Endometrium (tissue), 2 donors: ENCODE results near the gene GABRG3.

Experiments
- FAIRE-seq: peaks from 2 replicates; lab custom pipeline; 2012; peaks lifted over from hg19 to GRCh38; lab: Jason Lieb, UNC
- donor health status: control.
- donor health status: control.

The GABRG3 gene

DNA sequence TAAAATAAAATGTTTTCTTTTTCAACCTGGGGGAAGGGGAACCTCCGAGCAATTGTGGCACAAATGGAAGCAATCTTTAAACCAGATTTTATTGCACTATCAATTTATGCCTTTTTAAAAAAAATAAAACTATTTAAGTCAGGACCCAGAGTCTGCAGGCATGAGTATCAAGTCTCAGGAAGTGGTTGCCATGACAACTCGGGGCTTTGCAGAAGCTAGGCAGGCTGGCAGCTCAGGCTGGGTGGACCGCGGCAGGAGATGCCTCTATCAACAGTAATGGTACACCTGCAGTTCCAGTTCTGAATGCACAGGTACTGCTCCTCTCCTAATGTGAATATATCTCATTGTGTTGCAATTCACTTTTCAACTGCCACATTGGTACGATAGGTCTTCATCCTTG lies 447.7 kb downstream of the GABRG3 start:
- FAIRE-seq, result no peak

DNA sequence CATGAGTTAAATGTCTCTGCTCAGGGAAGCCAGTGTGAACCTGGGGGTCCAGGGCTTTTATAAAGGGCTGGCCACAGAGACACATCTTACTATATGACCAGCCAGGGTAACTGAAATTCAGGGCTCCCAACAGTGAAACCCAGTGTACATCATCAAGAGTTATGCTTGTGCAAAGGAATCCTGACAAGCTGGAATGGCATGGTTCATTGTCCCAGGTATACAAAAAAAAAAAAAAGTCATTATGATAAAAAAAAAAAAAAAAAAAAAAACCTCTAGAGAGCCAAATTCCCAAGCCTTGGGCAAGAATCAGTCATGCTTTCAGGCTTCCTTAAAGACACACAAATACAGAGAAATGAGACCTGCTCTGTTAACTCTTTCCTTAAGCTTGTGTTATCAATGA lies 452.0 kb downstream of the GABRG3 start:
- no peak for FAIRE-seq

DNA sequence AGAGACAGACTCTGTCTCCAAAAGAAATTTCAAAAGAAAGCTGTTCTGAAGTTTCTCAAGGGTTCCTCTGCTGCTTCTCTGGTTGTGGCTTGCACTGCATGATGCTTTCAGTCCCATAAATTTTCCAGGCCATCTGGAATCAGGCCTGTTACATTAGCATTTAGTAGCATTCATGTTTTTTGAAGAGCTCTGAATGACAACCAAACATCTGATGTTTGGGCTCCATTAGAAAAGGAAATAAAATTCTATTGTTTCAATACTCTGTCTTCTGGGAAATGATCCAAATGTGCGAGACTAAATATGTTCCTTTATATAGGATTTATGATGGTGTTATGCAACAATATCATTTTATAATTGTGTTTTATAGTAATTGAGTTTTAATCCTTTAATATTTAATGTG lies 455.8 kb downstream of the GABRG3 start:
- FAIRE-seq, result no peak

DNA sequence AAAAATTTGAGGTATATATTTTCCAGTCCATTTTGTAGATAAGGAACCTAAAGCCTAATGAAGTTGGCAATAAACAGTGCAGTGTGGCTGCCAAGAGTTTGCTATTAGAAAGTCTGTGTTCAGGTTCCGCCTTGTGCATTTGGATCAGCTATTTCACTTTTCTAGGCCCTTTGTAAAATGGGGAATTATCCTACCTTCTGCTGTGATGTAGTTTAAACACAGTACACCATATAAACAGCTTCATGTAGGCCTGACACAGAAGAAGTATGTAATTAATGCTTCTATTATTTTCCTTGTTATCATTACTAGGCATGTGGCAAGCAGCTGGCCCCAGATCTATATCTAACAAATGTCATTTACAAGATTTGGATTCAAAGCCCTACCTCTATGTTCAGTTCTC lies 456.3 kb downstream of the GABRG3 start:
- no peak for FAIRE-seq

DNA sequence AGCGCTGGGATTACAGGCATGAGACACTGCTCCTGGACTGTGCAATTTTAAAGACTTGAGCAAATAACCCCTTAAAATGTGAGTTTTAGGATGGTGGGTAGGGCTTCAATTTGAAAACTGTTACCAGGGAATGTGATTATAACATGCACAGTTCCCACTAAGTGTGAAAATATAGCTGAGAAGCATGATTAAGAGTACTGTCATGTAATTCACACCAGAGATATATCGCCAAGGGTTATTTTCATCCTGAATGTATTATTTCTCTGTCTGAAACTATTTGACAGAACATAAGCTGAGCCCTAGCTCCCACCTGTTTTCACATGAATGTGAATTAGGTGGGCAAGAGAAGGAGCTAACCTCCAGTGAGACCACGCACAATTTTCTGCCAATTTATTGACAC lies 457.2 kb downstream of the GABRG3 start:
- no peak for FAIRE-seq

DNA sequence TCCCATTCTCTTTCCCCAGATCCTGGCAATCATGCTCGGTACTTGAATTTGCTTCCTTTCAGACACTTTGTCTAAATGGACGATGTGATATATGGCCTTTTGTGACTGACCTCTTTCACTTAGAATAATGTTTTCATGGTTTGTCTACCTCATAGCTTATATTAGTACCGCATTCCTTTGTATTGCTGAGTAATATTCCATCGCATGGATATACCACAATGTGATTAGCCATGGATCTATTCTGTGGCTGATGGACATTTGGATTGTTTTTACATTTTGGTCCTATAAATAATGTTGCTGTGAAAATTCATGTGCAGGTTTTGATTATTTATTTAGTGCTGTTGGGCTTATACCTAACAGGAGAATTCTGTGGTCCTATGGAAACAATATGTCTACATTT lies 458.6 kb downstream of the GABRG3 start:
- FAIRE-seq, result no peak

DNA sequence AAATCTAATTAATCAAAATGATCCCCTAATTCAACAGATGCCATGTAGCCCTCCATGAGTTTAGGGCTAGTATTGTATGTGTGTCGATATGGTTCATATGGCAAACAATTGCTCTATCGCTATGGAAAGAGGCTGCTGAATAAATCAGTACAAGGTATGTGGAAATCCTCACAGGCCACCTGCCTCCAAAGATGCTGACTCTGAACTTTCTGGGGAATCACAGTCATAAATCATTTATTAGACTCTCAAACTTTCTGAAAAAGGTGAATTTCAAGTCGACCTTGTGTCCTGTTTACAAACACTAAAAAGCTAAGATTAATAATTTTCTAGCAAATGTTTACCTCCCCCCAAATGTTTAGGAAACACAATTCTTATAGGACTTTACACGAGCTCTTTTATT lies 462.6 kb downstream of the GABRG3 start:
- no peak for FAIRE-seq

DNA sequence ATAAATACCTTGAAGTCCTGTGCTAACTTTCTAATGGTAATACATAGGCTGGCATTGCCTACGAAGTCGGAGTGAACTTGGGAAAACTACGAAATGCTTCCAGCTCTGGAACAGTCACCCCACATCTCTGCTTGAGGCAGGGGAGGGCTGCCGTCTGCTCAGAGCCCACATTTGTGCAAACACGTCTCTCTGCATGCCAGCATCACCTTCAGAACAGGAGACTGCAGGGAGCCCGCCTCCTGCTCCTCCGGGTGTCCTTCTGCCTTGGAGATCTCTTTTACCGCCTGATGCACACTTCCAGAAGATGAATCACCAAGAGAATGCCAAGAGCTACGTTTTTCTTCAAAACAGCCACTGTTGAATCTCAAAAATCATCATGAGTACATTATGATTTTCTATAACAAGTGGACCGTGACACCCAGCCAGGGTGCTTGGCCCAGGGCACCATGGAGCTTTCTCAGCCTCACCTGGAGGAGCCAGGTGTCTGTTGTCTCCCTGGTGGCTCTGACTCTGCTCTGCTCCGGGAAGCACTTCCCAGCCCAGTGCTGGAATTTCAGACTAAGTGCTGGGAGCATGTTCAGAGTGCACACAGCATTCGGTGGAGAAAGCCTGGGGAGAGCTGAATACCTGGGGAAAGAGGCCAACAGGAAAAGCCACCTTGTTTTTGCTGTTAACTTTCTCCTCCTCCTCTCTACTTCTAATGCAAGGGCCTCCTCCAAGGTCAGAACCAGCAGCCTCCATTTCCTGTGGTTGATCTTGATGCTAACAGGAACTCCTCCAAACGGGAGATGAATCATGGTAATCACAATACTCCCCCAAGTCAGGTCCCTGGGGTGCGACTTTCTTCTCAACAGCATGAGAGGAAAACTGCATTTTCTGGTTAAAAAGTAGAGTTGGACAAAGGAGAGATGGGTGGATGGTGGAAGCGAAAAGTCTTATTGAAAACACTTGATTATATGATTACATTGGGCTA lies 467.7 kb downstream of the GABRG3 start:
- no peak for FAIRE-seq

DNA sequence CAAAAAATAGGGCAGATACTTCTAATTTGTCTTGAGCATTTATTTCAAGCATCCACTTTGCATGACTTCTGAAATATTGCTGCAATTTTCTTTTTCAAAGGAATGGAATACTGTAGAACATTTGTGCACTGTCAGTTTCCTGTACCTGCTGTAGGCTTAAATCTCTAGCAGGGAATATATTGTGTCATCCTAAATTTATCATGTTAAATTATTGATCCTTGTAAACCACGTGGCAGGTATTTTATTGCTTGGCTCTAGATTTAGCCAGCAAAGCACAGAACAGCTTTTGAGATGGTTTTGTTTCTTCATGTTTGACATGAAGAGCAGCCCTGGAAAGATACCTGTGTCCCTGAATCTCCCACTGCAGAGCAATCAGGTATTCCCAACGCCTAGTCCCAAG lies 470.1 kb downstream of the GABRG3 start:
- FAIRE-seq, result no peak

DNA sequence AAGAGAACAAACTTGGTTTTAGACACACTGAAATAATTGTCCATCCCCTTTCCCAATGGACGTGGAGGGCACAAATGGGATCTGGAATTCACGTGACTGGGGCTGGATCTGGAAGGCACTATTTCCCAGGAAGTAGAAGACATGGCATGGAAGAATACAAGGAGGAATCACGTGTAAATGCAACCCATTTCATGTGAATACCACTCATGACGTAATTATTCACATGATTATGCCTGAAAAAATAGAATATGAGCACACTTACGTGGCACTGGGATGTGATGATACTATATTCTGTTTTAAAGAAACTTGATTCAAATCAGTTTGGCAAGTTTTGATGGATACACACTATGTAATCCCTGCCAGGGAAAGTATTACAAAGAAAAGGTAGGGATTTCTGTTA lies 477.3 kb downstream of the GABRG3 start:
- no peak for FAIRE-seq

DNA sequence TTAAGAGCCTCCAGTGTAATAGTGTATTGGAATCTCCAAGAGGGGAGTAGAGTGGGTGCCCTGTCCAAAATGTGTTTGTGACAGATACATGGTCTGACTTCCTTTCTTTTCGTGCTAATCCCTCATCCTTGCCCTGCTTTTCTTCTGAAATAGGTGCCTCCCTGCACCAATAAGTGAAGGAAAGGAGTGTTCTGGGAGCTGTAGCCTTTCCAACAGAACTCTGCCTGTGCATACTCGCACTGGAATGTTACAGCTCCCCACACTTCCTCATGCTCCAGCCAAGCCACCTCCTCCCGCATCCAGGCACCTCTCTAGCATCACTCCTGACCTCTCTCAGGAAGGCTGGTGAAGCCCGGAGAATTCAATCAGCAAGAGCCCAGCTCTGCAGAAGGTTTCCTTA lies 478.0 kb downstream of the GABRG3 start:
- FAIRE-seq, result no peak

DNA sequence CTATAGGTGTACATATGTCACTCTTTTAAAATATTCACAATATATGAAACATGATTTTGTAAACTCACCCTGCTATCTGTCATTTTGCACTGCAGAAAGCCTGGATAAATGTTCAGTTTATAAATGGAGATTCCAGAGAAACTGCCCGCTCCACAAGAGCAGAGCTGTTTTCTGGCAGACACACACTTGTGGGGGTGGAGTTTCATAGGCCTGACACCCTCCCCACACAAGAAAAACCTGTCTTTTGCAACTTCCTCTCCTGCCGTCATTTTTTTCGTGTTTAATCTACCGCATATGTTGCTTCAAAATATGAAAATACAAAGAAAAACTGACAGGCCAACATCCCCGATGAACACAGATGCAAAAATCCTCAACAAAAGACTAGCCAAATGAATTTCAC lies 479.0 kb downstream of the GABRG3 start:
- FAIRE-seq, result no peak

DNA sequence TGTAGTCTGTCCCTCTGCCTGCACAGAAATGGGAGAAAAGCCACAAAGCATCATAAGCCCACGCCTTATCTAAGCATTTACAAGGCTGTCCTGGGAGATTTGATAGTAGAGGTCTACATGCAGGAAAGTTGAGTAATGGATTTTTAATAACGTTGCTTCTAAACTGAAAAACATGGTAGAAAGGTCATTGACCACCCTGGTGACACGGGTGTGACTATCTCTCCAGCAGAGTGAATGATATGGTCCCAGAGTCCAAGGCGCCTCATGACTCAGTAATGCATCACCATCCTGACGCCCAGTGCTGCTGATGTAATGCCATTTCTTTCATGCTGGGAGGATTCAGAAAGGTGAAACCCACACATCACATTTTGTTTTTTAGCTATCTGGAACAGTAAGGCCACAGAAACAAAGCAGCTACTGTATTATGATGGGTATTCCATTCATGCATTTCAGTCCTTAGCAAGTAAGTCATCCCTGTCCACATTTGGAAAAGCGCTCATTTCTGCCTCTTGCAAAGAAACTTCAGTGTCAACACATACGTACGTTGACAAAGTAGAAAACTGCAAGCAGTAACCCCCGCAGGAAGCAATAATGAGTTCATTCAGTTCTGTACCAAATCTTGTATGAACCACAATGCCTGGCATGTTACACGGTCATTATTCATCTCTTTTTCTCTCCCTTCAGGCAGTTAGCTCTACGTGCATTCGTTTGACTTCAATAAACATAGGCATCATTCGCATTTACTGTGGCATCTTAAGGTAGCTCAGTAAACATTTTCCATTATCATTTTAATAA lies 483.5 kb downstream of the GABRG3 start:
- no peak for FAIRE-seq

DNA sequence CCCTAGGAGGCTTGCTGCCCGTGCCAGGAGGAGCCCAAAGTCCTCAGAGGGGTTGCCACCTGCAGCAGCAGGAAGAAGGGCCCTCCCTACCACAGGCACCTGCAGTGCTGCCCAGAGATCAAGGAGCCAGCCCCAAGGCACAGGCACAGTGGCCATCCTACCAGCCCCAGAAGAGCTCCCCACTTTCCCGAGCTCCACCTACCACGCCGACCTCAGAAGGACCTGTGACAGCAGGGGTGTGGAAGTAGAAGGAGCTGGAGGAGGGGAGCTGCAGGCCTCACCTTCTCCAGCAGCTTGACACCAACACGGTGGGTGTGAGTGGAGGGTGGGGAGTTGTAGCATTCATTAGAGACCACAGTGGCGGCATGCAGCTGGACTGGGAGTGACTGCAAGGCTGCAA lies 485.8 kb downstream of the GABRG3 start:
- no peak for FAIRE-seq

DNA sequence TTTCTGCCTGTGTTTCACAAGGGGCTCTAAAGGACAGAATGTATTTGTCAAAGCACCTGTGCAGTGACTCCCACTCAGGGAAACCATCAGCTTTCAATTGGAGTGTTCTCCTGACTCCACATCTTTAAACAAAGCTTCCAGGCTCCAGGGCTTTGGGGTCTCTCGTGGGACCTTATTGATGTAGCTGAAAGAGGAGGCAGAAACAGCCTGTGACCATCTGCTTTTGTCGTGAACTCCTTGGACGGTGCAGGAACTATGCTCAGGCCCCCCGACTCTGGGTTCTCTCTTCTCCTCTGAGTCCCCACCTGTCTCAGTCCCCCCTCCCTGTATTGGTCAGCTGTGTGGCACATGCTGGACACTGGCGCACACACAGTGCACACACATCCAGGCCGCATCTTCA lies 486.8 kb downstream of the GABRG3 start:
- no peak for FAIRE-seq

DNA sequence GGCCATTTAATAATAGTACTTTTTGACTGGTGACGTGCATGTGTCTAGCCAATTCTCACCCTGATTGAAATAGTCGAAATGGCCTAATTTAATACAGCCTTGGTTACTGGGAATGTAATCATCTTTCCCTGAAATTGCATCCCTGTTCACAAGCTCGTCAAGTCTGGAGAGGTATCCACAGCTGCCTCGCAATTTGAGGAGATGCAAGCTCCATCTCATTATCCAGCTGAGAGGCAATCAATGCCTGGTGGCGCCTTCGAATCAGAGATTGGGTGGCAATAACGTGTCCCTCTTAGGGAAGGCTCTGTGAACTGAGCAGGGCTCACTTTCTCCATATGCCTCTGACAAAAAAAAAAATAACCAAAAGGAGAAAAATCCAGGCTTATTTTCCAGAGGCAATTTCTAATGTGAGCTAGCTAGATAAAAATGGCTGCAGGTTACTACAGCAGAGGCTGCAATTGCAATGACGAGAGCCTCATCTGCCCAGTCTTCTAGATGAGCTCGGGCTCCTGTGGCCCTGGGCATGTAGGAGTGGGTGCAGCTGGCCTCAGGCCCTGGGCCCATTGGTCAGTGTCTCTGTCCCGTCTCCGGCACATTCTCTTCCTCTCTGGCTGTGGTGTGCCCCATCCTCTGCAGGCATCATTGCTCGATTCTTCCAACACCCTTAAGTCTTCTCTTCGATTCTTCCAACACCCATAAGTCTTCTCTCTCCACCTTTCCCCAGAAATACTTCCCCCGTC lies 487.5 kb downstream of the GABRG3 start:
- FAIRE-seq, result no peak

DNA sequence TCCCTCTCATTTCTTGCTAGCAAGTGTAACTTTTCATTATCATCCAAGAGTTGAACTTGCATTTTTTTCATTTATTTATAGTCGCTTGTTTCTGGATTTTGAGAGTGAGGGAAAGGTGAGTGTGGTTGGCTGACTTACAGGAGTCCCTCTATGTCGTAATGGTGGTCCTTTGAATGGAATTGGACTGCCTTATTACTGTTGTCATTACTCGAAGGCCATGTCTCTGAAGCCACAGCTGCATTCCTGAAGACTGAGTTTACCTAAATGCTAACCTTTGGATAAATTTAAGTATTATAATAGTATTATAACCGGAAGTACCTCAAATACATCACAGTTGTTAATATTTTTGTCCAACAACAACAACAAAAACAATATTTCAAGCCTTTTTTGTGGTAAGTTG lies 488.9 kb downstream of the GABRG3 start:
- FAIRE-seq, result no peak

DNA sequence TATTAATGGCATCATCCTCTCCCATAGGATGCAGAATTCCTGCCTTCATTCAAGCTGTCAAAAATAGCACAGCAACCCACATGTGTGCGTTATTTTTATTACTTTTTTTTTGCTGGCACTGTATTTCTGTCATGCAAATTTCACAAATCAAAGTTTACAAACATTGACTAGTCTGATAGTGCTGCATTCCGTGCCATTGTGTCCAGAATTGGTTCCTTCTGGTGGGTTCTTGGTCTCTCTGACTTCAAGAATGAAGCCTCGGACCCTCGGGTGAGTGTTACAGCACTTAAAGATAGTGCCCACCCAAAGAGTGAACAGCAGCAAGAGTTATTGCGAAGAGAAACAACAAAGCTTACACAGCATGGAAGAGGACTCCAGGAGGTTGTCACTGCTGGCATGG lies 490.2 kb downstream of the GABRG3 start:
- no peak for FAIRE-seq

DNA sequence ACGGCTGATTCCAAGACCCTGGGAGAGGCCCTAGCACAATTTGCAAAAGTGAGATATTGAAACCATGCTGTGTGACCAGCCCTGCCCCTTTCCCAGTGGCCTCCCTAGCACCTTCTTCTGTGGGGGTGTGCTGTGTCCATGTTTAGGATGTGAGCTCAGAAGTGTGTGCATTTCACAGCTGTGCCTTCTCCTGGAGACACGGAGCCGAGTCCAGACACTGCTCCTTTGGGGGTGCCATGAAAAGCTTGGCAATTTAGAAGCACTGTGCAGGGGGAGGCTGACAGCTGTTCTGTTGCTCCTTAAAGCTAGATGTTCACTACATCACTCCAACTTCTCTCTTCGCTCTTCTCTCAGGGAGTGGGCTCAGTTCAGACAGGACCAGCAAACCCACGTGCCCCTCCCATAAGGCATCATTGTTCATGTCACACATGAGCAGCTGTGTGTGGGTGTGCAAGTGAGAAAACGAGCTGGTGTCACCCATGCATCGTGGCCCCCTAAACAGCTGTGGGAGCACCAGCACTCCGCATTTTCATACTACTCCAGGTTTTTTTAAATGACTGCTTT lies 492.6 kb downstream of the GABRG3 start:
- FAIRE-seq, result no peak

DNA sequence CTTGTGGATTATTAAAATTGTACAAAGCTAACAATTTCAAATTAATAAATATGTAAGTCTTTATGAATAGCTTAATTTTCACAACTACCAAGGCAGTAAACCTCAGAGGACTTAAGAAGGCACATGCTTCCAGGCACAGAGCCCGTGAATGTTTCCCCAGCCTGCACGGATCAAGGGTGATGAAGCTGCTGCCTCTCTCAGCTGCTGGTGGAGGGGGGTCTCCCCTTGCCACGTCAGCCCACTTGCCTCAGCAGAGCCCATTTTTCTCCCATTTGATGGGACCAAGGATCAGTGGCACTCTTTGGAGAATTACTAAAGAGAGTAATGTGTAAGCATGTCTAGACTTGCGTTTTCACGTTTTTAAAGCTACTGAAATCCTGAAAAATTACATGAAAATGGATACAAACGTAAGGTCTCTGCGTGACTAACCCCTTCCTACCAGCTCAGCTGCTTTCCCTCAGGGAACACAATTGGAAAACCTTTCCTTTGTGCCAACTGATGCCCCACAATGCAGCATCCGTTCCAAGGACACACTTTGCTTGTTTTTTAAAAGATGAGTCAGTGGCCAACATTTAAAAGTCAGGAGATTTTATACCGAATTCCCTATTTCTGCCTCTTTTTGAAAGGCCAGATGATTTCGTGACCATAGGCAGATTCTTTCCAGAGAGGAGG lies 494.1 kb downstream of the GABRG3 start:
- FAIRE-seq, result no peak

DNA sequence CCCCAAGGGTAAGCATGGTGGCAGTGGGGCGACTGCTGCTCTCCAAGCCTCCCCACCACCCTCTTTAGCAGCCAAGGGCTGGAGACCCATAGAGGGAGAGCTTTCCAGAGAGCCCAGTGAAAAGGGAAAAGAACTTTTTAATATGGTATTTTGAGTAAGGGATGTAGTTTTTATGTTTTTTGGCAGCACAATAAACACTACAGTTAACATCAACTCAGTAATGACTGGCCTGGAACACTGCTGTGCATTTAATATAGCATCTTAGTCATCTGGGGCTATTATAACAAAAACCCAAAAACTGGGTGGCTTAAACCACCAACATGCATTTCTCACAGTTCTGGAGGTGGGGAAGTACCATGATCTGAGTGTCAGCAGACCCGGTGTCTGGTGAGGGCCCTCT lies 495.8 kb downstream of the GABRG3 start:
- no peak for FAIRE-seq

DNA sequence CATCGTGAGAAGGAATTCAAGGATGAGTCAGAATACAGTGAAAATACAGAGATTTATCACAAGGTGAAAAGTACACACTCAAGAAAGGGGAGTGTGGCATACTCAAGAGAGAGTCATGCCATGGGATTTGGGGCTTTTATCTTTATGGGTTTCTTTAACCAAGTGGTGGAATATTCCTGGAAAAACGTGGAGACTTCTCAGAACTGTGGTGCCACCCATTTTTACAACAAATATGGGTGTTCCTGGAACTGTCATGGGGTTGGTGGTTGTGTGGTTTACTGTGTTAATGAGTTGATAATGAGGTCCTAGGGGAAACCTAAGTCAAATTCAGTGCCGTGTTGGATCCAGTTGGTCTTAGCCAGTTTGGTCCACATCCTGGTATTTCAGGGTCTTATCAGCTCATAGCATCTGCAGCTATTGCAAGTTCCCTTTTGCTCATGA lies 497.2 kb downstream of the GABRG3 start:
- FAIRE-seq, result no peak
